Fibroblast of peridontal ligament (primary cell): ENCODE measurements around the gene PDE4DIP.
"Not testable (repeated sequence)": the region's sequence is repeated elsewhere in the genome, so short reads cannot be mapped to it uniquely, and the experiment has no call there.

ENCODE experiments used
- DNase-seq: peaks from one replicate; pipeline ENCODE4 v3.0.0-alpha.2; 2010; ENCODE audit errors: extremely low read depth

PDE4DIP gene

DNA sequence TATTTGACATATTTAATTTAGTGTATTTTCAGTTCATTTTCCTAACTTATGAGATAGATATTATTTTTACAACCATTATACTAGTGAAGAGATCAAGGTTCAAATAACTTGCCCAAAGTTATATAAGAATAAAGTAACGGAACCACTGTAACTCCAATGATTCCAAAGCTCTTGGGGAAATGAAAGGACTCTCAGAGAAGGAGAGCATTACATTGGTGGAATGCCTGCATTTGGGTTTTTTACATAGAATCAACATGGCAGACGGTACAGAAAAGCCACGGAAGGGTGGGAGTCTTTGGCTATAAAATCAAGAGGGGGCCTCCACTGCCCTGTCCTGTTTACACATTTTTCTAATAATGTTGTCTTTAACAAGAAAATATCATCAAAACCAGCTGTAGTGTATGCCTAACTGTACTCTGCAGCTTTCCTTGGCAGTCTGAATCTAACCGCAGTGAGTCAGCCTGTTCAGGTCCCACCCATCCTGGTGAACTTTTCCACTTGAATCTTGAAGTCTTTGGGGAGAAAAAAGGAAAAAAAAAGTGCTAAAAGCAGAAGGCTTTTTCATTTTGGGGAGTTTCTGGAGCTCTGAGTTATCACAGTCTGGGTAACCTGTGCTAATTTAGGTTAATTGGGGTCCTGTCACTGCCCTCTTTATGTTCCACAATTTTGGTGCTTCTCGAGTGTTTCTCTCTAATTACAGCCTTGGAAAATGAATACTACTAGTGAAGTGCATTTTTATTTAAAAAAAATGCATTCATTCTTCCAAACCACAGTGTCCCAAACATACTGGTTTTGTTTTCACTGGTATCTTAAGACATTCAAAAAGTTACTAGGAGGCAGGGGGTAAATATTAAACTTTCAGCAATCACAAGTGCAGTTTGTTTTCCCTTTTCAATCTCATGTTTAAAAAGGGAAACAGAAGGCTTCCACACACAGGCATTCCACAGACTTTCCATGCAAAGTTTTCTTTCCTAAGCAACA is 30.5 kb downstream of the PDE4DIP start:
- not testable (repeated sequence) for DNase-seq

DNA sequence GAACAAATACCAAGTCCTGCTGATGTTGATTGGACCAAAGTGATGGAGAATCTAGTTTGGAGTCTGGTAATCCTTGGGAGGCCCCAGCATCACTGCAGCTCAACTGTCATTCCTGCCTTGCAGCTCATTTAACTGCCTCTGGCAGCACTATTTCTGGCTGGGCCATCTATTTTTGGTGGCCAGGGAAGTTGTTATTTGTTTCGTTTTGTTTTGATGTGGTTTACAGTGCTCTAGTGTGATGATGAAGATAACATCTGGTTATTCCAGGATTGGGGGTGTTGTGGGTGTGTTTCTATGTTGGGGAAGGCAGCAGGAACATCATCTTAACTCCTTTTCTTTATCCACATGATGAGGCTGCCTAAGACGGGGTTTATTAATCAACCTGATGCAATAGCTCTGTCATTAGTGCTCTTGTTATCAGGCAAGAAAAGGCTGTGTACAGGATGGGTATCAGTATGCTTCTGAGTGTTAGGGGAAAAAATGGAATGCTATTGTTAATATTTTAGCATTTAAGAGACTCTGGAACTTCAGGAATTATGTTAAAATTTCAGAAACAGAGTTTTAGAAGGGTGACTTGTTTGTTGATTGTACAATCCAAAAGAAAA is 35.7 kb downstream of the PDE4DIP start:
- not testable (repeated sequence) for DNase-seq

DNA sequence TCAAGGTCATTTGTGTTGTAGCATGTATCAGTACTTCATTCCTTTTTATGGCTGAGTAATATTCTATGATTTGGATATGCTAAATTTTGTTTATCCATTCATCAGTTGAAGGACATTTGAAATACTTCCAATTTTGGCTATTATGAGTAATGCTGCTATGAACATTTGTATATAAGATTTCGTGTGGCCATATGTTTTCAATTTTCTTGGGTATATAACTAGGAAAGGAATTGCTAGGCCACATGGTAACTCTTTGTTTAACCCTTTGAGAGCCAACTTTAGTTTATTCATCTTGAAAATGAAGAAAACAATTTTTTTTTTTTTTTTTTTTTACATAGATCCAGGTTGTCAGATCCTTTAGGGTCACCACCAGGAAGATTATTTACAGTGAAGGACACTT is 37.0 kb downstream of the PDE4DIP start:
- DNase-seq, result not testable (repeated sequence)

DNA sequence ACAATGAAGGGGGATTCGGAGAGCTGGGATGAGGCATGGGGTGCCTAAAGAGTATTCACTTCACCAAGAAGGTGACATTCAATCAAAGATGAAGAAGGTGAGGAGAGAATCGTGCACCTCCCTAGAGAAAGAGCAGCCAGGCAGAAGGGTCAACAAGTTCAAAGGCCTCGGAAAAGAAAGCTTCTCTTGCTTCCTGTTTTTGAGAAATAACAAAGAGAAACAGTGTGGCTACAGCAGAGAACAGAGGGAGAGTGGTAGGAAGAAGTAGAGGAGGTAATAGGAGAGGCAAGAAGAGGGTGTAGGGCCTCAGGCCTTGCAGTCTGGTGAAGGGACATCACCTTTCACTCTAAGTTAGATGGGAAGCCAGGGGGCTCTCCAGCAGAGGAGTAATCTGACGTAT is 41.0 kb downstream of the PDE4DIP start:
- not testable (repeated sequence) for DNase-seq

DNA sequence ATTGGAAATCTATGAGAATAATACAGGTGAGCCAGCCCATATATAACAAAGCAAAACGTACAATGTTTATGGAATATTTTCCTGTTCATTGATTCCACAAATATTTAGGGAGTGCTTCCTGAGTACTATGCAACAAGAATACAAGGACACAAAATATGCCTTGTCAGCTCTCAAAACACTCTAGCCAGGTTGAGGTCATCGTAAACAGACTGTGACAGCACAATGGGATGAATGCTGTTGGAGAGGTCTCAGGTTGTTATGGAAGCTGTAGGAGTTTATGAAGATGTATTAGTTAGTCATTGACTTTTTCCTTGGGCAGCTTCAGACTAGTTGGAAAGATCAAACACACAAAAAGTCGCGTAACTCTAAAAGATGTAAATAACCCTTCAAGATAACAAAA is 42.1 kb downstream of the PDE4DIP start:
- DNase-seq, result not testable (repeated sequence)

DNA sequence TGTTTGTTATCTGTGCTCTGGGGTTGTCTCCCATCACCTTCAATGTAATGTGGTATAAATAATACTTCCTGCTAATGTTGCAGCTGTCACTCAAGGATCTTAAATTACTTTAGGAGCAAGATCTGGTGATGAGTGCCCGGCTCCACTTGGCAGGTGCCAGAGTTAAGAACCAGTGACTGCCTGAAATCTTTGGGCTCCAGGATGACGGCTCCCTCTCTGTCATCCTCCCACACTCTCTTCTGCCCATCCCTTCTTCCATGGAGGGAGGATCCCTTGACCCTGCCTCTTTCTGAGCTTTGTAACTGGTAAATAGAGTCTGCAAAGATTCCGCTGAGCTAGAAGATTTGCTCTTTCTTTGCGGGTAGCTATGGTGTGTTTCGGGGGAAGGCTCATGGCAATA is 44.4 kb downstream of the PDE4DIP start:
- not testable (repeated sequence) for DNase-seq

DNA sequence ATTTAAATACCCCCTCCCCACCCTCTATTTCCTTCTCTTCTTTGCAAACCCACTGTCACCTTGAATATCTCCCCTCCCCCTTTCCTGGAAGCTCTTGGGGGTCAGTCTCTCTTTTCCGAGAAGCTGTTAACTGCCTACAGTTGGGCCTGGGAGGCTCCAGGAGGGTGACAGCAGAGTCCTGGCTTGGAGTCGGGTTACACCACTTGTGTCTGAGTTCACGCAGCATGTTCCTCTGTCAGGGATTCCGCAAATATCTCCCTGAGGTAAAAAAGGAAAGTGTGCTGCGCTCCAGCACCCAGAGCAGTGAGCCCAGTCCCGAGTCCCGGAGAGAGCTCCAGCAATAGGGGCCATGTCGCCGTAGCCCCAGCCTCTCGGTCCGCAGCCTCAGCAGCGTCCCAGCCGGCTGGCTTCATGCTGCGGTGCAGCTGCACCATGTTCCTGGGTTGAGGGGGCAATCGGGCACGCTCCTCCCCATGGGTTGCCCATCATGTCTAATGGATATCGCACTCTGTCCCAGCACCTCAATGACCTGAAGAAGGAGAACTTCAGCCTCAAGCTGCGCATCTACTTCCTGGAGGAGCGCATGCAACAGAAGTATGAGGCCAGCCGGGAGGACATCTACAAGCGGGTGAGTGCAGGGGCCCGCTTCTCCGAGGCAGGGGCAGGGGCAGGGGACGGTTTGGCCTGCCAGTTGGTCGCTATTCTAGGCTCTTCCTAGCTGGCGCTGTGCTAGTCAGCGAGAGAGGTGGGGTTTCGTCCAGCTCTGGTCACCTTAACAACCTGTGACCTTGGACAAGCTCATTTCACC is 45.2 kb downstream of the PDE4DIP start:
- DNase-seq, result not testable (repeated sequence)

DNA sequence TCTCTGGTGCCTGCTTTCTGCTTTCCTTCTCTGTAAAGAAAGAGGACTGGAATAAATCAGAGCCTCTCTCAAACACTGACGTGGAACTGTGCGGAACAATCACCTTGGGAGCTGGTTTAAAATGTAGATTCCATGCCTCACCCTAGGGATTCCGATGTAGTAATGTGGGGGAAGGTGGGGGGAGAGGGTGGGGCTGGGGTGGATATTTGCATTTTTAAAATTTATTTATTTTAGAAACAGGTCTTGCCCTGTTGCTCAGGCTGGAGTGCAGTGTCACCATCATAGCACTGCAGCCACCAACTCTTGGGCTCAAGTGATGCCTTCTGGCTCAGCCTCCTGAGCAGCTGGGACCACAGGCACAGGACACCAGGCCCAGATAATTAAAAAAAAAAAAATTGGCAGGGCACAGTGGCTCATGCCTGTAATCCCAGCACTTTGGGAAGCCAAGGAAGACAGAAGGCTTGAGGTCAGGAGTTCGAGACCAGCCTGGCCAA is 45.9 kb downstream of the PDE4DIP start:
- DNase-seq, result not testable (repeated sequence)

GRCh38 chr1:148894360-148895352 is 50.4 kb downstream of the PDE4DIP start:
- DNase-seq, result not testable (repeated sequence)

GRCh38 chr1:148900026-148900425 is 55.8 kb downstream of the PDE4DIP start:
- DNase-seq, result not testable (repeated sequence)

DNA sequence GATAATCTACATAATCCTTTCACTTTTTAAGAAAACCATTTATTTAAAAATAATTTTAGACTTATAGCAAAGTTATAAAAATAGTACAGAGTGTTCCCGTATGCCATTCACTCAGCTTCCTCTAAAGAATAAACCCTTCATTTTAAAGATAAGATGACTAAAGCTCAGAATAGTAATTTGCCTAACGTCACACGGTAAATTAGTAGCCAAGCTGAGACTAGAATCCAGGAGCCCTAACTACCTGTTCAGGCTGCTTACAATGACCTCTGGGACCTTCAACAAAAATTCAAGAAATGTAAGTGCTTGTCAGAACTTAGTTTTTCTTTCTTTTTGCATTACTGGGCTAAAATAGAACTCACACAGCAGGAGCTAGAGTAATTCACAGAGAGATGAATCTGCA is 56.5 kb downstream of the PDE4DIP start:
- not testable (repeated sequence) for DNase-seq

GRCh38 chr1:148901150-148901952 is 57.1 kb downstream of the PDE4DIP start:
- DNase-seq, result not testable (repeated sequence)

DNA sequence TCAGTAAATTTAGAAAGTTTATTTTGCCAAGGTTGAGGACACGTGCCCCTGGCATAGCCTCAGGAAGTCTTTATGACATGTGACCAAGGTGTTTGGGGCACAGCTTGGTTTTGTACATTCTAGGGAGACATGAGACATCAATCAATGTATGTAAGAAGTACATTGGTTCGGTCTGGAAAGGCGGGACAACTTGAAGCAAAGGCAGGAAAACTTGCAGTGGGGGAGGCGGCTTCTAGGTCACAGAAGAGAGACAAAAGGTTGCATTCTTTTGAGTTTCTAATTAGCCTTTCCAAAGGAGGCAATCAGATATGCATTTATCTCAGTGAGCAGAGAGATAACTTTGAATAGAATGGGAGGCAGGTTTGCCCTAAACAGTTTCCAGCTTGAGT is 57.7 kb downstream of the PDE4DIP start:
- DNase-seq, result not testable (repeated sequence)

- DNase-seq, result not testable (repeated sequence)
Measured at GRCh38 chr1:148909219-148909826, 65.1 kb downstream of the PDE4DIP start.

GRCh38 chr1:148911303-148911928 is 67.2 kb downstream of the PDE4DIP start:
- DNase-seq, result not testable (repeated sequence)

GRCh38 chr1:148916222-148916621 is 72.0 kb downstream of the PDE4DIP start:
- not testable (repeated sequence) for DNase-seq

GRCh38 chr1:148916695-148917348 is 72.6 kb downstream of the PDE4DIP start:
- DNase-seq, result not testable (repeated sequence)

DNA sequence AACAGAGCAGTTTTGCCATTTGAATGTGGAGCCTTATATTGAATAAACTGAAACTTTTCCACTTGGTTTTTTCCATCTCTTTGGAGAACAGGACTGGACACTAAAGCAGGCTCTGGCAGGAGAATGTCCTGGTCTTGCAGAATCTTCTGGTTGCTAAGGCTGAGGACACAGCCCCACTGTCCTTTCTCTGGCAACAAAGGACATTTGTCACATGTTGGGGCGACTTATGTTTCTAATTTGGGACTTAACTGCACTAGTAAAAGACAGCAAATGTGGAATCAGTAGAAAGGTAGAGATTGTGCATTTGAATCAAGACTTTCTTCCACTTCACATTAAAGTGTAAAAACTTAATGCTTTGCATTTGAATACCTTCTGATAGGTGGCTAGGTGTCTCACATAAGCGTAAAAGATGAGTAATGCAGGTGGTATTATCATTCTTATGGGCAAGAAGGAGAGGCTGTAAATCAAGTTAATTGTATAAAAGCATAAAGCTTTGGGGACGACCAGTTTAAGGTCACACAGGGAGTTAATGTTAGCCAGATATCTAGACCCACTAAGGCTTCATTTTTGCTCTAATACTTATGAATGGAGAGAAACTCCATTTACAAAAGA is 74.7 kb downstream of the PDE4DIP start:
- DNase-seq, result not testable (repeated sequence)
